SH-SY5Y (cell line): ENCODE data around the gene NOP56.

ENCODE experiments used
- GATA2 ChIP-seq: IDR thresholded peaks from 2 replicates; pipeline ENCODE4 v1.6.1; 2011; ENCODE audit warnings: mild to moderate bottlenecking, low read depth, low read length
- GATA3 ChIP-seq: IDR thresholded peaks from 2 replicates; pipeline ENCODE4 v1.6.1; 2011; ENCODE audit warnings: low read depth, mild to moderate bottlenecking, low read length, moderate library complexity

GRCh38 chr20:2637246-2637645 is 15.2 kb upstream of the NOP56 start:
- no peak for TF ChIP-seq GATA2
- no peak for TF ChIP-seq GATA3
